ENCODE measurements around the gene UBA7. TPM values are rescaled to one million over a fixed set of nuclear protein-coding genes. Genes with fewer than 3 reads are reported as not detected.
A peak's percentile ranks its signal among the peaks of the same experiment; 100 is the strongest.

UBA7 gene
- total and polyA plus RNA-seq, 2 of the 13 experiments (the other 11 are each of a cell fraction or from before 2014, with no cell fraction given): 9.5 to 16.5 TPM

- TF ChIP-seq KDM3A (CRISPR knock-in tag; IDR thresholded peaks at IDR 0.05; ENCODE audit: low read depth) (0 out of 2 replicates have a peak, but pooled peaks have one; percentile 26), ZNF598 (CRISPR knock-in tag; IDR thresholded peaks at IDR 0.05; ENCODE audit: borderline replicate concordance) (no peak), ZFP41 (CRISPR knock-in tag; IDR thresholded peaks at IDR 0.05; ENCODE audit: borderline replicate concordance) (no peak), ZNF121 (CRISPR knock-in tag; IDR thresholded peaks at IDR 0.05) (no peak), ZNF678 (CRISPR knock-in tag; IDR thresholded peaks at IDR 0.05) (no peak), KAT2B (IDR thresholded peaks at IDR 0.05; ENCODE audit: borderline replicate concordance, low read depth, low read length) (no peak), EP300 (IDR thresholded peaks at IDR 0.05; ENCODE audit: low read depth in 2 of 2, low read length in 2 of 2) (0 out of 4 replicates have a peak, but pooled peaks of 1 of the 2 experiments have one; percentile 36), EP300 (CRISPR knock-in tag; IDR thresholded peaks at IDR 0.05; ENCODE audit: borderline replicate concordance) (no peak), NR0B2 (CRISPR knock-in tag; IDR thresholded peaks at IDR 0.05) (peak; percentile 85), JUND (CRISPR knock-in tag; IDR thresholded peaks at IDR 0.05) (peak; percentile 59; the same call in 1 of the 2 replicates), SMC3 (IDR thresholded peaks at IDR 0.05; ENCODE audit: low read length) (no peak)
- TF ChIP-seq, protein P1, sequence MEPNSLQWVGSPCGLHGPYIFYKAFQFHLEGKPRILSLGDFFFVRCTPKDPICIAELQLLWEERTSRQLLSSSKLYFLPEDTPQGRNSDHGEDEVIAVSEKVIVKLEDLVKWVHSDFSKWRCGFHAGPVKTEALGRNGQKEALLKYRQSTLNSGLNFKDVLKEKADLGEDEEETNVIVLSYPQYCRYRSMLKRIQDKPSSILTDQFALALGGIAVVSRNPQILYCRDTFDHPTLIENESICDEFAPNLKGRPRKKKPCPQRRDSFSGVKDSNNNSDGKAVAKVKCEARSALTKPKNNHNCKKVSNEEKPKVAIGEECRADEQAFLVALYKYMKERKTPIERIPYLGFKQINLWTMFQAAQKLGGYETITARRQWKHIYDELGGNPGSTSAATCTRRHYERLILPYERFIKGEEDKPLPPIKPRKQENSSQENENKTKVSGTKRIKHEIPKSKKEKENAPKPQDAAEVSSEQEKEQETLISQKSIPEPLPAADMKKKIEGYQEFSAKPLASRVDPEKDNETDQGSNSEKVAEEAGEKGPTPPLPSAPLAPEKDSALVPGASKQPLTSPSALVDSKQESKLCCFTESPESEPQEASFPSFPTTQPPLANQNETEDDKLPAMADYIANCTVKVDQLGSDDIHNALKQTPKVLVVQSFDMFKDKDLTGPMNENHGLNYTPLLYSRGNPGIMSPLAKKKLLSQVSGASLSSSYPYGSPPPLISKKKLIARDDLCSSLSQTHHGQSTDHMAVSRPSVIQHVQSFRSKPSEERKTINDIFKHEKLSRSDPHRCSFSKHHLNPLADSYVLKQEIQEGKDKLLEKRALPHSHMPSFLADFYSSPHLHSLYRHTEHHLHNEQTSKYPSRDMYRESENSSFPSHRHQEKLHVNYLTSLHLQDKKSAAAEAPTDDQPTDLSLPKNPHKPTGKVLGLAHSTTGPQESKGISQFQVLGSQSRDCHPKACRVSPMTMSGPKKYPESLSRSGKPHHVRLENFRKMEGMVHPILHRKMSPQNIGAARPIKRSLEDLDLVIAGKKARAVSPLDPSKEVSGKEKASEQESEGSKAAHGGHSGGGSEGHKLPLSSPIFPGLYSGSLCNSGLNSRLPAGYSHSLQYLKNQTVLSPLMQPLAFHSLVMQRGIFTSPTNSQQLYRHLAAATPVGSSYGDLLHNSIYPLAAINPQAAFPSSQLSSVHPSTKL (CRISPR knock-in tag; IDR thresholded peaks at IDR 0.05): peak; percentile 23; the same call in 1 of the 2 replicates
- TF ChIP-seq, protein P2, sequence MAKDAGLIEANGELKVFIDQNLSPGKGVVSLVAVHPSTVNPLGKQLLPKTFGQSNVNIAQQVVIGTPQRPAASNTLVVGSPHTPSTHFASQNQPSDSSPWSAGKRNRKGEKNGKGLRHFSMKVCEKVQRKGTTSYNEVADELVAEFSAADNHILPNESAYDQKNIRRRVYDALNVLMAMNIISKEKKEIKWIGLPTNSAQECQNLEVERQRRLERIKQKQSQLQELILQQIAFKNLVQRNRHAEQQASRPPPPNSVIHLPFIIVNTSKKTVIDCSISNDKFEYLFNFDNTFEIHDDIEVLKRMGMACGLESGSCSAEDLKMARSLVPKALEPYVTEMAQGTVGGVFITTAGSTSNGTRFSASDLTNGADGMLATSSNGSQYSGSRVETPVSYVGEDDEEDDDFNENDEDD (CRISPR knock-in tag; IDR thresholded peaks at IDR 0.05; ENCODE audit: borderline replicate concordance): peak; percentile 75
- TF ChIP-seq, protein P3, sequence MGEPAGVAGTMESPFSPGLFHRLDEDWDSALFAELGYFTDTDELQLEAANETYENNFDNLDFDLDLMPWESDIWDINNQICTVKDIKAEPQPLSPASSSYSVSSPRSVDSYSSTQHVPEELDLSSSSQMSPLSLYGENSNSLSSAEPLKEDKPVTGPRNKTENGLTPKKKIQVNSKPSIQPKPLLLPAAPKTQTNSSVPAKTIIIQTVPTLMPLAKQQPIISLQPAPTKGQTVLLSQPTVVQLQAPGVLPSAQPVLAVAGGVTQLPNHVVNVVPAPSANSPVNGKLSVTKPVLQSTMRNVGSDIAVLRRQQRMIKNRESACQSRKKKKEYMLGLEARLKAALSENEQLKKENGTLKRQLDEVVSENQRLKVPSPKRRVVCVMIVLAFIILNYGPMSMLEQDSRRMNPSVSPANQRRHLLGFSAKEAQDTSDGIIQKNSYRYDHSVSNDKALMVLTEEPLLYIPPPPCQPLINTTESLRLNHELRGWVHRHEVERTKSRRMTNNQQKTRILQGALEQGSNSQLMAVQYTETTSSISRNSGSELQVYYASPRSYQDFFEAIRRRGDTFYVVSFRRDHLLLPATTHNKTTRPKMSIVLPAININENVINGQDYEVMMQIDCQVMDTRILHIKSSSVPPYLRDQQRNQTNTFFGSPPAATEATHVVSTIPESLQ (CRISPR knock-in tag; conservative IDR thresholded peaks at IDR 0.05): no peak
- TF ChIP-seq, protein P4, sequence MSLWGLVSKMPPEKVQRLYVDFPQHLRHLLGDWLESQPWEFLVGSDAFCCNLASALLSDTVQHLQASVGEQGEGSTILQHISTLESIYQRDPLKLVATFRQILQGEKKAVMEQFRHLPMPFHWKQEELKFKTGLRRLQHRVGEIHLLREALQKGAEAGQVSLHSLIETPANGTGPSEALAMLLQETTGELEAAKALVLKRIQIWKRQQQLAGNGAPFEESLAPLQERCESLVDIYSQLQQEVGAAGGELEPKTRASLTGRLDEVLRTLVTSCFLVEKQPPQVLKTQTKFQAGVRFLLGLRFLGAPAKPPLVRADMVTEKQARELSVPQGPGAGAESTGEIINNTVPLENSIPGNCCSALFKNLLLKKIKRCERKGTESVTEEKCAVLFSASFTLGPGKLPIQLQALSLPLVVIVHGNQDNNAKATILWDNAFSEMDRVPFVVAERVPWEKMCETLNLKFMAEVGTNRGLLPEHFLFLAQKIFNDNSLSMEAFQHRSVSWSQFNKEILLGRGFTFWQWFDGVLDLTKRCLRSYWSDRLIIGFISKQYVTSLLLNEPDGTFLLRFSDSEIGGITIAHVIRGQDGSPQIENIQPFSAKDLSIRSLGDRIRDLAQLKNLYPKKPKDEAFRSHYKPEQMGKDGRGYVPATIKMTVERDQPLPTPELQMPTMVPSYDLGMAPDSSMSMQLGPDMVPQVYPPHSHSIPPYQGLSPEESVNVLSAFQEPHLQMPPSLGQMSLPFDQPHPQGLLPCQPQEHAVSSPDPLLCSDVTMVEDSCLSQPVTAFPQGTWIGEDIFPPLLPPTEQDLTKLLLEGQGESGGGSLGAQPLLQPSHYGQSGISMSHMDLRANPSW (CRISPR knock-in tag; IDR thresholded peaks at IDR 0.05; ENCODE audit: borderline replicate concordance): no peak
These were observed 27.2 kb downstream of the UBA7 start, which contains the start of gene IP6K1 (continued) for GRCh38 chr3:49786357-49787181.

Data from HepG2 (cell line).